Endothelial cell of umbilical vein (primary cell): ENCODE results near the gene DHRS12. TPM values are rescaled to one million over a fixed set of nuclear protein-coding genes. Genes with fewer than 3 reads are reported as not detected.

Source experiments
- BruUV-seq: library from RNA; stranded (reverse); fragments of 400-500 nt; replicated peaks from 2 replicates; lab custom pipeline; 2021; lab: Mats Ljungman, UMichigan
- CTCF ChIA-PET: fragments of 300-600, 350-600 bp; sonication (Branson Sonifier 250); formaldehyde crosslinking; loops from one replicate; lab custom pipeline; 2021; ENCODE audit warnings: antibody characterized with exemption, inconsistent platforms; lab: Charles Lee
- POLR2A ChIA-PET: fragments of 300-600, 350-600 bp; sonication (Branson Sonifier 250); formaldehyde crosslinking; loops from one replicate; lab custom pipeline; 2021; ENCODE audit warnings: antibody characterized with exemption, inconsistent platforms; lab: Charles Lee
- DNase-seq: peaks from one replicate; pipeline ENCODE4 v3.0.0-alpha.2; 2011; ENCODE audit warnings: low read depth, low spot score
- FAIRE-seq: peaks from 2 replicates; lab custom pipeline; 2011; peaks lifted over from hg19 to GRCh38; lab: Jason Lieb, UNC
- H2AFZ ChIP-seq: 2 replicates; pipeline ENCODE4 v1.6.0; 2012; ENCODE audit warnings: low read depth, low read length, control low read depth, inconsistent platforms
- H3K27ac ChIP-seq: 2 replicates; pipeline ENCODE4 v1.5.1; 2011; ENCODE audit warnings: low read depth, mild to moderate bottlenecking, control low read depth, low read length, moderate library complexity; ENCODE audit not compliant: insufficient read depth
- H3K27me3 ChIP-seq, 2 experiments: 2 replicates each; pipeline versions ENCODE4 v1.6.0 to v1.6.1; 2011; ENCODE audit warnings: low read length in 2 of 2, mixed read lengths in 1 of 2; ENCODE audit not compliant: control insufficient read depth in 2 of 2, insufficient read depth in 2 of 2
- H3K36me3 ChIP-seq, 2 experiments: 2 replicates in 1 of 2; 3 replicates in 1 of 2; pipeline ENCODE4 v1.5.1; 2011; ENCODE audit warnings: low read length in 2 of 2, mild to moderate bottlenecking in 1 of 2, moderate library complexity in 1 of 2; ENCODE audit not compliant: control insufficient read depth in 2 of 2, insufficient read depth in 2 of 2; ENCODE audit errors: extremely low read depth in 1 of 2
- H3K4me1 ChIP-seq: 3 replicates; pipeline ENCODE4 v1.5.1; 2011; ENCODE audit warnings: mild to moderate bottlenecking, low read length; ENCODE audit not compliant: control insufficient read depth, insufficient read depth; ENCODE audit errors: extremely low read depth
- H3K4me2 ChIP-seq: 2 replicates; pipeline ENCODE4 v1.6.1; 2011; ENCODE audit warnings: low read length, control low read depth, mixed read lengths; ENCODE audit not compliant: insufficient read depth
- H3K4me3 ChIP-seq, 3 experiments: fragments of 200-600 bp in 1 of 3; sonication (generic), shearing (Covaris generic) in 1 of 3; replicated peaks in 1 of 3; 2 replicates each; pipeline ENCODE4 v1.5.1; 2011 to 2016; ENCODE audit warnings: control low read depth in 3 of 3, low read length in 3 of 3, mild to moderate bottlenecking in 2 of 3, inconsistent platforms in 1 of 3, low read depth in 1 of 3, moderate library complexity in 1 of 3; ENCODE audit not compliant: insufficient read depth in 1 of 3
- H3K79me2 ChIP-seq: 2 replicates; pipeline ENCODE4 v1.6.0; 2012; ENCODE audit warnings: low read length, inconsistent platforms; ENCODE audit not compliant: control insufficient read depth, insufficient read depth
- H3K9ac ChIP-seq: replicated peaks from 2 replicates; pipeline ENCODE3; 2011; ENCODE audit warnings: low read length, control low read depth; ENCODE audit not compliant: insufficient read depth; ENCODE audit errors: extremely low read depth
- H3K9me1 ChIP-seq: replicated peaks from 3 replicates; pipeline ENCODE4 v1.6.0; 2011; ENCODE audit warnings: mild to moderate bottlenecking, low read length; ENCODE audit not compliant: control insufficient read depth, insufficient read depth; ENCODE audit errors: extremely low read depth
- H3K9me3 ChIP-seq: replicated peaks from 2 replicates; pipeline ENCODE4 v1.5.1; 2012; ENCODE audit warnings: low read length, inconsistent platforms; ENCODE audit not compliant: control insufficient read depth, insufficient read depth
- H4K20me1 ChIP-seq: replicated peaks from 2 replicates; pipeline ENCODE3; 2011; ENCODE audit warnings: mild to moderate bottlenecking, low read length; ENCODE audit not compliant: control insufficient read depth, insufficient read depth; ENCODE audit errors: extremely low read depth
- CTCF ChIP-seq, 2 donors: IDR thresholded peaks; 1 replicate in 1 of 2; 2 replicates in 1 of 2; pipeline ENCODE4 v1.5.1; 2011; ENCODE audit warnings: low read length in 2 of 2, mild to moderate bottlenecking in 2 of 2, moderate library complexity in 2 of 2, control low read depth in 1 of 2, inconsistent platforms in 1 of 2, low read depth in 1 of 2; ENCODE audit not compliant: insufficient read depth in 1 of 2; ENCODE audit errors: extremely low read depth in 1 of 2
- EZH2 ChIP-seq: IDR thresholded peaks from 2 replicates; pipeline ENCODE4 v1.6.1; 2012; ENCODE audit warnings: borderline replicate concordance, low read depth, mild to moderate bottlenecking, moderate library complexity, low read length, inconsistent platforms; ENCODE audit not compliant: severe bottlenecking
- FOS ChIP-seq: IDR thresholded peaks from 2 replicates; pipeline ENCODE4 v1.6.1; 2011; ENCODE audit warnings: mild to moderate bottlenecking, low read length, moderate library complexity, borderline replicate concordance; ENCODE audit not compliant: insufficient read depth
- GATA2 ChIP-seq: IDR thresholded peaks from 2 replicates; pipeline ENCODE4 v1.7.0; 2011; ENCODE audit warnings: low read depth, mild to moderate bottlenecking, moderate library complexity, mixed read lengths, low read length; ENCODE audit not compliant: insufficient read length, insufficient read depth
- POLR2AphosphoS5 ChIP-seq: IDR thresholded peaks from 2 replicates; pipeline ENCODE4 v1.6.1; 2012; ENCODE audit warnings: low read depth, mild to moderate bottlenecking, control low read depth, low read length, moderate library complexity; ENCODE audit not compliant: insufficient read depth
- dilution Hi-C: fragments of 300-500 bp; cut with MboI; formaldehyde crosslinking; loops from one replicate; pipeline ENCODE4 v1.15.0; 2019; ENCODE audit warnings: low sequenced_read_pairs; ENCODE audit not compliant: extremely low pct_ligation_motif_present
- intact Hi-C: fragments of 100-400 bp; cut with micrococcal nuclease; formaldehyde crosslinking; loops from one replicate; pipeline ENCODE4 v1.10.0; 2022
- polyA plus RNA-seq, 4 experiments: library from polyadenylated mRNA; depleted of rRNA in 3 of 4; stranded (reverse) in 3 of 4; unstranded in 1 of 4; fragments of >200 nt; gene quantifications; 2 replicates each; pipeline versions ENCODE4 v1.2.1 to v1.2.3, GENCODE V29; 2011 to 2012; ENCODE audit warnings: missing spikeins in 1 of 4
- total RNA-seq: library from RNA; stranded (reverse); gene quantifications from 2 replicates; pipeline ENCODE4 v1.2.3, GENCODE V29; 2021

Gene DHRS12
- total and polyA plus RNA-seq, 2 donors (not counting 3 experiments of a cell fraction or from before 2014, with no cell fraction given) = 8.9 to 9.1 TPM

DNA sequence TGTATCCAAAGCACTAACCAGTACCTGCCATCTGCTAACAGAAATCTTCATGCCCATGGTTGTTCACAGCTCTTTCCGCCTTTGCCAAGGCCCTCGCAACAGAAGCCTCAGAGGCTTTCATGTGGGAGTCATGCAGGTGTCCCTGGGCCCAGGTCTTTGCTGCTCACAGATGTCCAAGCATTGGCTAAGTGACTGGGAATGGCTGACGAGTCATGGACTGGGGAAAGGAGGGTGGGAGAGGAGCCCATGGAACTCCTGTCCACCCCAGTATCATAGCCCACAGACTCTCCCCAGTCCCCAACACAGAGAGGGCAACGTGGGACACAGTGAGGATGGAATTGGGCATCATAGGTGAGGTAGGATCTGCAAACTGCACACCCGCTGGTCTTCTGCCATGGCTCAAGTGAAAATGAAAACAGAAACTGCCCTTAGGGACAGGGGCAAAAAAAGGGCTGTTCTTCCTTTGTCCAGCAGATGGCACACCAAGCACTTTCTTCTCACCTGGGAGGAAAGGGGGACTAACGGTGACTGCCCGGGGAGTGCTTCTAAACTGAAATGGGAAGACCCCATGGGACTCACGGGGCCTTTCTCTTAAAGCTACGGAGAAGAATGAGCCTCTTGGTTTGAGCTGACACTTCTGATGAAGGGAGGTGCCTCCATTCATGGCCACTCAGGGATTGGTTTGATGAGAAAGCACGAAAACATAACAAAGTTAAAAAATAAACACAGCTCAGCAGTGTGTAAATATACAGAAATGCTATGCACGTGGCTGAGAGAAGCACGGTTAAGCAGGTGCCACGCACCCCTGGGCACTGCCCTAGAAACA lies 11.1 kb upstream of the DHRS12 start:
- no peaks in the 10 kb centered on the region for H4K20me1 ChIP-seq
- H3K27me3 ChIP-seq = peaks cover 9 to 22% of the 10 kb centered on the region in 2 experiments
- peak overlapping the region; percentile 48 for H3K4me2 ChIP-seq
- ChIA-PET CTCF (interaction anchor here (0.6 to 5.0 kb wide), 34 partner anchors 9 to 690 kb away, joined by 3 to 115 read pairs (median 4); partner anchors contain the start of genes CCDC70, NEK5 and TMEM272), POLR2A (no interaction called here)
- H3K4me3 ChIP-seq = peak overlapping the region in 1 of 3 experiments; percentile 23
- no peak overlapping the region for H3K9ac ChIP-seq
- no peaks in the 10 kb centered on the region for H3K79me2 ChIP-seq
- intact Hi-C loops = loop anchor here (1.0 kb wide), 3 partner anchors 34 to 386 kb away; no protein-coding TSS in a partner anchor
- H3K27ac ChIP-seq = no peak overlapping the region
- FAIRE-seq = peak; percentile 87
- peak; percentile 74 to 82 for TF ChIP-seq CTCF (IDR thresholded peaks at IDR 0.05; ENCODE audit: extremely low read depth in 1 of 2, insufficient read depth in 1 of 2, low read depth in 1 of 2, low read length in 2 of 2)
- TF ChIP-seq EZH2 = no peak
- dilution Hi-C loops = no loop called here
- H3K4me1 ChIP-seq = peaks cover 6% of the 10 kb centered on the region
- H3K36me3 ChIP-seq = no peaks in the 10 kb centered on the region
- H3K9me1 ChIP-seq = no peaks in the 10 kb centered on the region
- no TSS peak for BruUV-seq
- peak overlapping the region; percentile 84 for H2AFZ ChIP-seq
- DNase-seq = peak; percentile 63
- H3K9me3 ChIP-seq = no peaks in the 10 kb centered on the region

DNA sequence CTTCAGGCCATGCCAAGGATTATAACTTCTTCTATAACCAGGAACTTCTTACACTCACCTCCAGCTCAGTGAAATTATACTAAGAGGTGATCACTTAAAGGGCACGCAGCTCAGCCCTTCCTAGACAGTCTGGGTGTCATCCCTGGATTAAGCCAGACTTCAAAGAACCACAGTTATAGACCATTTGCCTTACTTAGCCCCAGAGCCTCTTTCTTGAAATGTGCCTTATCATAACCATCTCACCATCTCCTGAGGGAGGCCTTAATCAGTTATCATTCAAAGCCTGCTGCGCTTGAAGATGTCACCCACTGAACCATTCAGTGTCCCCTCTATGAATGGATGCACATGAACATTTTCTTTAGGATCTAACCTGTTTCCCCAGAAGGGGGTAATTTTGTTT lies 10.1 kb upstream of the DHRS12 start:
- CTCF ChIA-PET = interaction anchor here (0.8 to 5.0 kb wide), 11 partner anchors 8 to 688 kb away, joined by 3 to 115 read pairs (median 5); partner anchors contain the start of genes NEK5 and TMEM272
- H3K9me3 ChIP-seq = no peaks in the 10 kb centered on the region
- dilution Hi-C loops (no loop called here), intact Hi-C loops (no loop called here)
- H3K9ac ChIP-seq = no peak overlapping the region
- H3K36me3 ChIP-seq = no peaks in the 10 kb centered on the region
- H3K27ac ChIP-seq = no peak overlapping the region
- H4K20me1 ChIP-seq = no peaks in the 10 kb centered on the region
- H3K4me3 ChIP-seq = no peak overlapping the region
- POLR2A ChIA-PET = interaction anchor here (2.5 kb wide), 1 partner anchor 361 kb away, joined by 8 read pairs; the partner anchor contains the start of gene INTS6
- BruUV-seq = no TSS peak
- no peak overlapping the region for H3K4me2 ChIP-seq
- no peaks in the 10 kb centered on the region for H3K9me1 ChIP-seq
- no peaks in the 10 kb centered on the region for H3K79me2 ChIP-seq
- TF ChIP-seq CTCF (IDR thresholded peaks at IDR 0.05; ENCODE audit: extremely low read depth in 1 of 2, insufficient read depth in 1 of 2, low read depth in 1 of 2, low read length in 2 of 2) (no peak), FOS (no peak), EZH2 (no peak), GATA2 (no peak), POLR2AphosphoS5 (no peak)
- no peak overlapping the region for H2AFZ ChIP-seq
- no peak for FAIRE-seq
- no peak for DNase-seq
- H3K27me3 ChIP-seq = peaks cover 3 to 19% of the 10 kb centered on the region in 2 experiments
- peaks cover 6% of the 10 kb centered on the region for H3K4me1 ChIP-seq
